Measurements from ENCODE around the gene DLG2. TPM values are rescaled to one million over a fixed set of nuclear protein-coding genes. Genes with fewer than 3 reads are reported as not detected.

Gene DLG2
- total RNA-seq, 1 donor from 2014 or later, result 2.4 TPM

- Mint-ChIP-seq H3K9me3 (ENCODE audit: low read depth) (peaks cover 3% of the 10 kb centered on the region), H3K27ac (no peak overlapping the region), H3K4me3 (ENCODE audit: low read depth) (no peak overlapping the region), H3K27me3 (peaks cover 4% of the 10 kb centered on the region), H3K36me3 (ENCODE audit: insufficient read depth) (no peaks in the 10 kb centered on the region), H3K4me1 (ENCODE audit: low read depth) (peaks cover 4% of the 10 kb centered on the region)
- TF ChIP-seq CTCF (IDR thresholded peaks at IDR 0.05; ENCODE audit: unreplicated experiment), result no peak
- no peak for DNase-seq (ENCODE audit: low spot score, unreplicated experiment)
Measured at GRCh38 chr11:83691451-83691950, 1935.6 kb downstream of the DLG2 start.

GRCh38 chr11:83689144-83689780, 1937.9 kb downstream of the DLG2 start:
- H3K4me3 Mint-ChIP-seq (ENCODE audit: low read depth), result no peak overlapping the region
- TF ChIP-seq CTCF (IDR thresholded peaks at IDR 0.05; ENCODE audit: unreplicated experiment), result no peak

GRCh38 chr11:83687787-83688186, 1939.4 kb downstream of the DLG2 start:
- Mint-ChIP-seq H3K27ac (no peak overlapping the region), H3K4me3 (ENCODE audit: low read depth) (no peak overlapping the region), H3K27me3 (peaks cover 4% of the 10 kb centered on the region), H3K4me1 (ENCODE audit: low read depth) (peaks cover 14% of the 10 kb centered on the region), H3K9me3 (ENCODE audit: low read depth) (no peaks in the 10 kb centered on the region), H3K36me3 (ENCODE audit: insufficient read depth) (no peaks in the 10 kb centered on the region)
- DNase-seq (ENCODE audit: low spot score, unreplicated experiment), result no peak
- TF ChIP-seq CTCF (IDR thresholded peaks at IDR 0.05; ENCODE audit: unreplicated experiment), result no peak

More at GRCh38 chr11:83689144-83689780, 1937.9 kb downstream of the DLG2 start:
- Mint-ChIP-seq H3K4me1 (ENCODE audit: low read depth) (peaks cover 12% of the 10 kb centered on the region), H3K27me3 (no peaks in the 10 kb centered on the region), H3K36me3 (ENCODE audit: insufficient read depth) (no peaks in the 10 kb centered on the region), H3K9me3 (ENCODE audit: low read depth) (no peaks in the 10 kb centered on the region), H3K27ac (no peak overlapping the region)
- no peak for DNase-seq (ENCODE audit: low spot score, unreplicated experiment)

GRCh38 chr11:83685730-83686129, 1941.4 kb downstream of the DLG2 start:
- TF ChIP-seq CTCF (IDR thresholded peaks at IDR 0.05; ENCODE audit: unreplicated experiment), result no peak
- Mint-ChIP-seq H3K4me3 (ENCODE audit: low read depth) (no peak overlapping the region), H3K4me1 (ENCODE audit: low read depth) (peaks cover 23% of the 10 kb centered on the region), H3K27me3 (peaks cover 8% of the 10 kb centered on the region), H3K36me3 (ENCODE audit: insufficient read depth) (no peaks in the 10 kb centered on the region), H3K9me3 (ENCODE audit: low read depth) (no peaks in the 10 kb centered on the region), H3K27ac (no peak overlapping the region)
- no peak for DNase-seq (ENCODE audit: low spot score, unreplicated experiment)

GRCh38 chr11:83684071-83684470, 1943.1 kb downstream of the DLG2 start:
- Mint-ChIP-seq H3K4me1 (ENCODE audit: low read depth) (peaks cover 25% of the 10 kb centered on the region), H3K4me3 (ENCODE audit: low read depth) (no peak overlapping the region), H3K27me3 (peaks cover 11% of the 10 kb centered on the region), H3K27ac (no peak overlapping the region), H3K36me3 (ENCODE audit: insufficient read depth) (no peaks in the 10 kb centered on the region), H3K9me3 (ENCODE audit: low read depth) (no peaks in the 10 kb centered on the region)
- no peak for TF ChIP-seq CTCF (IDR thresholded peaks at IDR 0.05; ENCODE audit: unreplicated experiment)
- DNase-seq (ENCODE audit: low spot score, unreplicated experiment), result no peak
